Erythroblast (primary cell): ENCODE data around the gene DRC7.

Experiments used
- GATA1 ChIP-seq: IDR thresholded peaks from 2 replicates; pipeline ENCODE4 v1.6.1; 2011; ENCODE audit warnings: low read depth, mild to moderate bottlenecking, control low read depth, low read length, moderate library complexity
- POLR2A ChIP-seq: IDR thresholded peaks from 2 replicates; pipeline ENCODE4 v1.6.1; 2011; ENCODE audit warnings: mild to moderate bottlenecking, low read length

DNA sequence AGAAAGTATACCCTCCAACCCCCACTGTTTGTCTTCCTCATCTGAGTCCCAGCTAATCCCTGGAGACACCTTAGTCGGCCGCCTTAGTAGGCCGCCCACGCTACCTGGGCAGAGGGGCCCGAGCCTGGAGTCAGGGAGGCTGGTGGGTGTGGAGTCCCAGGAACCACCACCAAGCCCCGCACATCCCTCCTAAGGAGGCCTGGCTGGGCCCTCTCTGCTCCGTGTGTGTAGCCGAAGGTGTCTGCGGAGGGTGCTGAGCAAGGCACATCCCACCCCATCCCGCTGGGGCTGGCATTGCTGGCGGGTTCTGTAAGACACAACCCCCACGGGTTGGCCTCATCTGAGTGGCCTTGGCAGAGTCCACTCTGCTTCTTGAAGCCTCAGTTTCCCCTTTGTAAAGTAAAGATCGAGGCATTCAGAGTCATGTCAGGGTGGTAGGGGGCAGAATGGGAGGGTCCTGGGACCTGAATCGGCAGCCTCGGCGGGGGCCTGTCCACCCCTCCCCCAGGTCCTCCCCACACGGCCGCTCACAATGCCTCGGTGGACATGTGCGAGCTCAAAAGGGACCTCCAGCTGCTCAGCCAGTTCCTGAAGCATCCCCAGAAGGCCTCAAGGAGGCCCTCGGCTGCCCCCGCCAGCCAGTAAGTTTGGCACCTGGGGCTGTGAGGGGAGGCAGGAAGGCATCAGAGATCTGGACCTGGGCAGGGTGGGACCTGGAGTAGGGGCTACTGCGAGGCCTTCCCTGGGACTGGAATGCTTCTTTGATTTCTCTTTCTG is 41.7 kb upstream of the DRC7 start:
- no peak for TF ChIP-seq POLR2A
- TF ChIP-seq GATA1, result no peak
